GM12878 (cell line): Measurements from ENCODE around the gene COL20A1. TPM values are rescaled to one million over a fixed set of nuclear protein-coding genes. Genes with fewer than 3 reads are reported as not detected.

Source experiments
- ATAC-seq: fragments of 200-7000 bp; cut with Tn5 transposase; 3 replicates; pipeline ENCODE4 v1.9.1; 2020; ENCODE audit warnings: mild to moderate bottlenecking, moderate library complexity
- BruUV-seq: library from RNA; stranded (reverse); fragments of 400-500 nt; replicated peaks from 2 replicates; lab custom pipeline; 2021; lab: Mats Ljungman, UMichigan
- CTCF ChIA-PET: fragments of 300-600 bp; sonication (Branson Sonifier 250); formaldehyde crosslinking; extraction: SDS; loops from one replicate; lab custom pipeline; 2021; ENCODE audit warnings: inconsistent platforms; lab: Yijun Ruan, JAX
- POLR2A ChIA-PET: fragments of 350-600 bp; formaldehyde crosslinking; extraction: SDS; loops from one replicate; lab custom pipeline; 2021; ENCODE audit warnings: inconsistent platforms; lab: Charles Lee
- RAD21 ChIA-PET: fragments of 300-600 bp; sonication (Branson Sonifier 250); formaldehyde crosslinking; loops from one replicate; lab custom pipeline; 2023; ENCODE audit warnings: antibody characterized with exemption; ENCODE audit not compliant: unreplicated experiment; lab: Charles Lee
- SMC1A ChIA-PET: fragments of 300-600 bp; sonication (Branson Sonifier 250); formaldehyde crosslinking; loops from one replicate; lab custom pipeline; 2023; ENCODE audit not compliant: unreplicated experiment, uncharacterized antibody; lab: Charles Lee
- DNase-seq: peaks from one replicate; pipeline ENCODE4 v3.0.0-alpha.2; 2011; ENCODE audit warnings: low read depth, low spot score
- FAIRE-seq: peaks from 3 replicates; lab custom pipeline; 2011; peaks lifted over from hg19 to GRCh38; lab: Jason Lieb, UNC
- H2AFZ ChIP-seq: 2 replicates; pipeline ENCODE4 v1.6.0; 2011; ENCODE audit warnings: low read depth, low read length, control low read depth; ENCODE audit not compliant: control insufficient read depth
- H3K27ac ChIP-seq: 2 replicates; pipeline ENCODE4 v1.5.1; 2011; ENCODE audit warnings: control low read depth; ENCODE audit not compliant: control insufficient read depth, insufficient read depth
- H3K27me3 ChIP-seq, 2 experiments: replicated peaks in 1 of 2; 2 replicates each; pipeline versions ENCODE4 v1.6.0 to v1.6.1; 2011; ENCODE audit warnings: low read length in 1 of 2; ENCODE audit not compliant: control insufficient read depth in 2 of 2, insufficient read depth in 2 of 2
- H3K36me3 ChIP-seq, 2 experiments: 2 replicates each; pipeline ENCODE4 v1.5.1; 2011; ENCODE audit warnings: low read length in 1 of 2; ENCODE audit not compliant: control insufficient read depth in 2 of 2, insufficient read depth in 2 of 2
- H3K4me1 ChIP-seq: 2 replicates; pipeline ENCODE4 v1.6.1; 2011; ENCODE audit warnings: mild to moderate bottlenecking, low read length, moderate library complexity, mixed read lengths; ENCODE audit not compliant: control insufficient read depth, insufficient read depth
- H3K4me2 ChIP-seq: 2 replicates; pipeline ENCODE4 v1.6.0; 2011; ENCODE audit warnings: control low read depth; ENCODE audit not compliant: control insufficient read depth, insufficient read depth
- H3K4me3 ChIP-seq: fragments of 200-600 bp; sonication (generic); 2 replicates; pipeline ENCODE4 v1.5.1; 2016
- H3K79me2 ChIP-seq: 2 replicates; pipeline ENCODE4 v1.6.0; 2011; ENCODE audit warnings: low read length; ENCODE audit not compliant: control insufficient read depth, insufficient read depth
- H3K9ac ChIP-seq: 2 replicates; pipeline ENCODE4 v1.8.0; 2011; ENCODE audit warnings: low read length, control low read depth, mixed read lengths; ENCODE audit not compliant: control insufficient read depth, insufficient read depth
- H3K9me3 ChIP-seq: replicated peaks from 3 replicates; pipeline ENCODE4 v1.5.1; 2011; ENCODE audit warnings: mild to moderate bottlenecking, low read length; ENCODE audit not compliant: control insufficient read depth, insufficient read depth
- H4K20me1 ChIP-seq: 2 replicates; pipeline ENCODE4 v1.6.0; 2011; ENCODE audit not compliant: control insufficient read depth, insufficient read depth
- ATF7 ChIP-seq: fragments of 450-650 bp; IDR thresholded peaks from 2 replicates; pipeline ENCODE4 v1.6.1; 2016; ENCODE audit warnings: low read depth, mild to moderate bottlenecking
- BMI1 ChIP-seq: fragments of 450-650 bp; IDR thresholded peaks from 2 replicates; pipeline ENCODE4 v1.6.1; 2016; ENCODE audit warnings: mild to moderate bottlenecking, moderate library complexity, borderline replicate concordance
- CREB1 ChIP-seq: IDR thresholded peaks from 2 replicates; pipeline ENCODE4 v1.6.1; 2012; ENCODE audit warnings: low read depth, mild to moderate bottlenecking, inconsistent platforms
- ETV6 ChIP-seq, 2 experiments: fragments of 450-650 bp in 1 of 2; IDR thresholded peaks in 1 of 2; conservative IDR thresholded peaks in 1 of 2; 2 replicates each; pipeline ENCODE4 v1.6.1; 2014; ENCODE audit warnings: antibody characterized with exemption in 1 of 2, borderline replicate concordance in 1 of 2, low read depth in 1 of 2, mild to moderate bottlenecking in 1 of 2, moderate library complexity in 1 of 2
- FOXM1 ChIP-seq: IDR thresholded peaks from 2 replicates; pipeline ENCODE4 v1.6.1; 2012; ENCODE audit warnings: low read depth, mild to moderate bottlenecking, inconsistent platforms, low read length, moderate library complexity
- IKZF1 ChIP-seq: fragments of 450-650 bp; conservative IDR thresholded peaks from 2 replicates; pipeline ENCODE4 v1.6.1; 2017; ENCODE audit warnings: antibody characterized with exemption, mild to moderate bottlenecking
- MEF2B ChIP-seq: fragments of 450-650 bp; IDR thresholded peaks from 2 replicates; pipeline ENCODE4 v1.6.1; 2018; ENCODE audit warnings: mild to moderate bottlenecking, moderate library complexity; ENCODE audit not compliant: partially characterized antibody, poor library complexity, severe bottlenecking
- MXI1 ChIP-seq: fragments of 150-350 bp; IDR thresholded peaks from 2 replicates; pipeline ENCODE4 v1.6.1; 2011; ENCODE audit warnings: low read depth, mild to moderate bottlenecking, inconsistent platforms, low read length, improper control_type of control experiment
- NFIC ChIP-seq: IDR thresholded peaks from 2 replicates; pipeline ENCODE4 v1.6.1; 2012; ENCODE audit warnings: low read depth, mild to moderate bottlenecking, inconsistent platforms, low read length, moderate library complexity
- RCOR1 ChIP-seq: conservative IDR thresholded peaks from 2 replicates; pipeline ENCODE4 v1.6.1; 2012; ENCODE audit warnings: low read depth, low read length, improper control_type of control experiment
- SMARCA5 ChIP-seq: fragments of 450-650 bp; IDR thresholded peaks from 2 replicates; pipeline ENCODE4 v1.6.1; 2017; ENCODE audit warnings: mild to moderate bottlenecking
- WGBS: methylation state at CpG from one replicate; pipeline ENCODE4 v1.1.6; 2016; ENCODE audit warnings: low lambda C conversion rate; ENCODE audit not compliant: insufficient replicate concordance, insufficient coverage; ENCODE audit errors: missing lambda C conversion rate; 5-methylcytosine and 5-hydroxymethylcytosine counted together
- in situ Hi-C: fragments of 300-500 bp; cut with MboI; formaldehyde crosslinking; loops from 9 replicates; pipeline ENCODE4 v1.14.3; 2018; ENCODE audit warnings: mixed read lengths
- intact Hi-C: fragments of 100-400 bp; cut with micrococcal nuclease; formaldehyde crosslinking; loops from one replicate; pipeline ENCODE4 v1.14.2; 2022; ENCODE audit not compliant: unreplicated experiment
- polyA plus RNA-seq, 11 experiments: library from polyadenylated mRNA; depleted of rRNA in 4 of 11; unstranded in 6 of 11; stranded (reverse) in 5 of 11; fragments of >200 nt; fragmentation: Nextera tagmentation in 4 of 11; fragmentation: Illumina TruSeq in 1 of 11; extraction: Ambion mirVana in 4 of 11; extraction: Trizol in 1 of 11; gene quantifications; 1 replicate in 1 of 11; 2 replicates in 10 of 11; pipeline versions ENCODE4 v1.2.1 to v1.2.3, GENCODE V29; 2011 to 2016; ENCODE audit warnings: inconsistent platforms in 2 of 11, missing spikeins in 2 of 11, low read depth in 1 of 11
- total RNA-seq, 4 experiments: library from RNA; depleted of rRNA in 3 of 4; stranded (reverse); fragments of >200 nt in 3 of 4; fragmentation: Illumina TruSeq in 1 of 4; extraction: Trizol in 1 of 4; gene quantifications; 2 replicates each; pipeline versions ENCODE4 v1.2.1 to v1.2.3, GENCODE V29; 2013 to 2021
- TF ChIP-seq, protein P1 (sequence below): fragments of 450-650 bp; formaldehyde crosslinking; IDR thresholded peaks from 2 replicates; pipeline ENCODE4 v1.4.0; 2020; ENCODE audit warnings: mild to moderate bottlenecking, moderate library complexity
- TF ChIP-seq, protein P2 (sequence below): fragments of 450-650 bp; IDR thresholded peaks from 2 replicates; pipeline ENCODE4 v1.6.1; 2016; ENCODE audit warnings: mild to moderate bottlenecking, moderate library complexity, borderline replicate concordance

The COL20A1 gene
- total and polyA plus RNA-seq, 10 of the 15 experiments (the other 5 are each of a cell fraction or from before 2014, with no cell fraction given) = not detected

DNA sequence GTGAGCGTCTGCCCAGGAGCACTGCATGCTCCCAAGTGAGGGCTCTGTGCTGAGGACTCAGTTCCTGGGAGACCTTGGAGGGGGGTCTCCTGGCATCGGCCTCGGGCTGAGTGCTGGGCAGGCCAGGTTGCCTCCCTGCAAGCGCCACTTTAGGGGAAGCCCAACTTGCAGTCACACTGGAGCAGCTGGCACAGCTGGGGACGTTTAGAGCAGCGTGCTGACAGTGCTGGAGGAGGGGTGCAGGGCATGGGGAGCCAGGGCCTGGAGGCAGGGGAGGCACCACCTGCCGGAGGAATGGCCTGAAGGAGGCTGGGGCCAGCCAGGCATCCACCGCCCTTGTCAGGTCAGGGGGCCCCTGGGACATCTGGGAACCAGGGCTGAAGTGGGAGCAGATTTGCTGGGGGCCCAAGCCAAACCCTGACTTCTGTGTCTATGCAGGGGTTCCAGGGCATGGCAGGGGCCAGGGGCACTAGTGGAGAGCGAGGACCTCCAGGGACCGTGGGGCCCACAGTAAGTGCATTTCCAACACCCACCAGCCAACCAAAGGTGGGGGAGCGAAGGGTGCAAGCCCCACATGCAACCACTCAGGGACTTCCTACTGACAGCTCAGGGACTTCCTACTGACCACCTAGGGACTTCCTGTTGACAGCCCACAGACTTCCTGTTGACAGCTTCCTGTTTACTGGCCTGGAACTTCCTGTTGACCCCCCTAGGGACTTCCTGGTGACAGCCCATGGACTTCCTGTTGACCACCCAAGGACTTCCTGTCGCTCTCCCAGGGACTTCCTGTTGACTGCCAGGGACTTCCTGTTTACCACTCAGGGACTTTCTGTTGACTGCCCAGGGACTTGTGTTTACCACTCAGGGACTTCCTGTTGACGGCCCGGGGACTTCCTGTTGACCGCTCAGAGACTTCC is 33.6 kb downstream of the COL20A1 start (continued):
- no peak for TF ChIP-seq BMI1
- no peak for TF ChIP-seq RCOR1
- no peak for TF ChIP-seq MXI1
- TF ChIP-seq, all 136 proteins: peak for 7

DNA sequence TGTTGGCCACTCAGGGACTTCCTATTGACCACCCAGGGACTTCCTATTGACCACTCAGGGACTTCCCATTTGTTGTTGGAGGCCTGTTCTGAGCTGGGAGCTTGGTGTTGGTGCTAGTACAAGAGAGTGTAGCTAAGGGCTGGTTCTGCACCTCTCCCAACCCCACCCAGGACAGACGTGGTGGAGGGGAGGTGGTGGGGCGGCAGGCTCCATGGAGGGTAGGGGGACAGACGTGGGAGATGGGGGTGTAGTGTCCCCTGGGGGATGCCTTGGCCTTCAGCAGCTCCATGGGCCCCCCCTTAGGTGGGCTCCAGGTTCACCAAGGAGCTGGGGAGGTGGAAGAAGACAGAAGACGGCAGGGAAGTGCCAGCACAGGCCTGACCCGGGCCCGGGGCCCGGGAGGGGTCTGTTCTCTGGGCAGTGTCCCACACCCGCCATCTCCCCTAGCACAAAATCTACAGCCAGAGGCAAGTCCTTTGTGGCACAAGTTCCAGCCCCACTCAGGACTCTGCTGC is 34.3 kb downstream of the COL20A1 start:
- no peaks in the 10 kb centered on the region for H3K79me2 ChIP-seq
- H3K4me2 ChIP-seq = no peak overlapping the region
- in situ Hi-C loops = no loop called here
- H3K9ac ChIP-seq = no peak overlapping the region
- ChIA-PET SMC1A (no interaction called here), RAD21 (no interaction called here), POLR2A (no interaction called here), CTCF (no interaction called here)
- no peak overlapping the region for H3K27ac ChIP-seq
- H3K4me3 ChIP-seq = no peak overlapping the region
- no peak for FAIRE-seq
- no peak overlapping the region for H2AFZ ChIP-seq
- no TSS peak for BruUV-seq
- peak; percentile 36; the same call in 2 of the 3 replicates for ATAC-seq
- WGBS = 77% methylated on average over 8 of the region's 8 CpGs
- peaks cover 7% of the 10 kb centered on the region; the same call in 2 of the 3 replicates for H3K9me3 ChIP-seq
- TF ChIP-seq FOXM1 (no peak), IKZF1 (0 out of 2 replicates have a peak, but pooled peaks have one; percentile 9), MEF2B (peak; percentile 5), NFIC (no peak), ATF7 (no peak), SMARCA5 (no peak), CREB1 (no peak), ETV6 (conservative IDR thresholded peaks at IDR 0.05 in 1 of 2, IDR thresholded peaks at IDR 0.05 in 1 of 2; ENCODE audit: borderline replicate concordance in 1 of 2, low read depth in 1 of 2) (0 out of 4 replicates have a peak, but pooled peaks of 1 of the 2 experiments have one; percentile 1)
- TF ChIP-seq, protein P1, sequence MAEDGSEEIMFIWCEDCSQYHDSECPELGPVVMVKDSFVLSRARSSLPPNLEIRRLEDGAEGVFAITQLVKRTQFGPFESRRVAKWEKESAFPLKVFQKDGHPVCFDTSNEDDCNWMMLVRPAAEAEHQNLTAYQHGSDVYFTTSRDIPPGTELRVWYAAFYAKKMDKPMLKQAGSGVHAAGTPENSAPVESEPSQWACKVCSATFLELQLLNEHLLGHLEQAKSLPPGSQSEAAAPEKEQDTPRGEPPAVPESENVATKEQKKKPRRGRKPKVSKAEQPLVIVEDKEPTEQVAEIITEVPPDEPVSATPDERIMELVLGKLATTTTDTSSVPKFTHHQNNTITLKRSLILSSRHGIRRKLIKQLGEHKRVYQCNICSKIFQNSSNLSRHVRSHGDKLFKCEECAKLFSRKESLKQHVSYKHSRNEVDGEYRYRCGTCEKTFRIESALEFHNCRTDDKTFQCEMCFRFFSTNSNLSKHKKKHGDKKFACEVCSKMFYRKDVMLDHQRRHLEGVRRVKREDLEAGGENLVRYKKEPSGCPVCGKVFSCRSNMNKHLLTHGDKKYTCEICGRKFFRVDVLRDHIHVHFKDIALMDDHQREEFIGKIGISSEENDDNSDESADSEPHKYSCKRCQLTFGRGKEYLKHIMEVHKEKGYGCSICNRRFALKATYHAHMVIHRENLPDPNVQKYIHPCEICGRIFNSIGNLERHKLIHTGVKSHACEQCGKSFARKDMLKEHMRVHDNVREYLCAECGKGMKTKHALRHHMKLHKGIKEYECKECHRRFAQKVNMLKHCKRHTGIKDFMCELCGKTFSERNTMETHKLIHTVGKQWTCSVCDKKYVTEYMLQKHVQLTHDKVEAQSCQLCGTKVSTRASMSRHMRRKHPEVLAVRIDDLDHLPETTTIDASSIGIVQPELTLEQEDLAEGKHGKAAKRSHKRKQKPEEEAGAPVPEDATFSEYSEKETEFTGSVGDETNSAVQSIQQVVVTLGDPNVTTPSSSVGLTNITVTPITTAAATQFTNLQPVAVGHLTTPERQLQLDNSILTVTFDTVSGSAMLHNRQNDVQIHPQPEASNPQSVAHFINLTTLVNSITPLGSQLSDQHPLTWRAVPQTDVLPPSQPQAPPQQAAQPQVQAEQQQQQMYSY (CRISPR knock-in tag) = no peak
- TF ChIP-seq, protein P2, sequence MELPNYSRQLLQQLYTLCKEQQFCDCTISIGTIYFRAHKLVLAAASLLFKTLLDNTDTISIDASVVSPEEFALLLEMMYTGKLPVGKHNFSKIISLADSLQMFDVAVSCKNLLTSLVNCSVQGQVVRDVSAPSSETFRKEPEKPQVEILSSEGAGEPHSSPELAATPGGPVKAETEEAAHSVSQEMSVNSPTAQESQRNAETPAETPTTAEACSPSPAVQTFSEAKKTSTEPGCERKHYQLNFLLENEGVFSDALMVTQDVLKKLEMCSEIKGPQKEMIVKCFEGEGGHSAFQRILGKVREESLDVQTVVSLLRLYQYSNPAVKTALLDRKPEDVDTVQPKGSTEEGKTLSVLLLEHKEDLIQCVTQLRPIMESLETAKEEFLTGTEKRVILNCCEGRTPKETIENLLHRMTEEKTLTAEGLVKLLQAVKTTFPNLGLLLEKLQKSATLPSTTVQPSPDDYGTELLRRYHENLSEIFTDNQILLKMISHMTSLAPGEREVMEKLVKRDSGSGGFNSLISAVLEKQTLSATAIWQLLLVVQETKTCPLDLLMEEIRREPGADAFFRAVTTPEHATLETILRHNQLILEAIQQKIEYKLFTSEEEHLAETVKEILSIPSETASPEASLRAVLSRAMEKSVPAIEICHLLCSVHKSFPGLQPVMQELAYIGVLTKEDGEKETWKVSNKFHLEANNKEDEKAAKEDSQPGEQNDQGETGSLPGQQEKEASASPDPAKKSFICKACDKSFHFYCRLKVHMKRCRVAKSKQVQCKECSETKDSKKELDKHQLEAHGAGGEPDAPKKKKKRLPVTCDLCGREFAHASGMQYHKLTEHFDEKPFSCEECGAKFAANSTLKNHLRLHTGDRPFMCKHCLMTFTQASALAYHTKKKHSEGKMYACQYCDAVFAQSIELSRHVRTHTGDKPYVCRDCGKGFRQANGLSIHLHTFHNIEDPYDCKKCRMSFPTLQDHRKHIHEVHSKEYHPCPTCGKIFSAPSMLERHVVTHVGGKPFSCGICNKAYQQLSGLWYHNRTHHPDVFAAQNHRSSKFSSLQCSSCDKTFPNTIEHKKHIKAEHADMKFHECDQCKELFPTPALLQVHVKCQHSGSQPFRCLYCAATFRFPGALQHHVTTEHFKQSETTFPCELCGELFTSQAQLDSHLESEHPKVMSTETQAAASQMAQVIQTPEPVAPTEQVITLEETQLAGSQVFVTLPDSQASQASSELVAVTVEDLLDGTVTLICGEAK = no peak
- no peaks in the 10 kb centered on the region for H3K27me3 ChIP-seq
- intact Hi-C loops = no loop called here
- no peak for DNase-seq
- H3K36me3 ChIP-seq = no peaks in the 10 kb centered on the region
- H3K4me1 ChIP-seq = peaks cover 6% of the 10 kb centered on the region
- H4K20me1 ChIP-seq = no peaks in the 10 kb centered on the region
